Endothelial cell of umbilical vein (primary cell): ENCODE measurements around the gene CUX1. TPM values are rescaled to one million over a fixed set of nuclear protein-coding genes. Genes with fewer than 3 reads are reported as not detected.

ENCODE experiments used
- BruUV-seq: library from RNA; stranded (reverse); fragments of 400-500 nt; replicated peaks from 2 replicates; lab custom pipeline; 2021; lab: Mats Ljungman, UMichigan
- CTCF ChIA-PET: fragments of 300-600, 350-600 bp; sonication (Branson Sonifier 250); formaldehyde crosslinking; loops from one replicate; lab custom pipeline; 2021; ENCODE audit warnings: antibody characterized with exemption, inconsistent platforms; lab: Charles Lee
- POLR2A ChIA-PET: fragments of 300-600, 350-600 bp; sonication (Branson Sonifier 250); formaldehyde crosslinking; loops from one replicate; lab custom pipeline; 2021; ENCODE audit warnings: antibody characterized with exemption, inconsistent platforms; lab: Charles Lee
- DNase-seq: peaks from one replicate; pipeline ENCODE4 v3.0.0-alpha.2; 2011; ENCODE audit warnings: low read depth, low spot score
- FAIRE-seq: peaks from 2 replicates; lab custom pipeline; 2011; peaks lifted over from hg19 to GRCh38; lab: Jason Lieb, UNC
- H2AFZ ChIP-seq: 2 replicates; pipeline ENCODE4 v1.6.0; 2012; ENCODE audit warnings: low read depth, low read length, control low read depth, inconsistent platforms
- H3K27ac ChIP-seq: 2 replicates; pipeline ENCODE4 v1.5.1; 2011; ENCODE audit warnings: low read depth, mild to moderate bottlenecking, control low read depth, low read length, moderate library complexity; ENCODE audit not compliant: insufficient read depth
- H3K27me3 ChIP-seq, 2 experiments: 2 replicates each; pipeline versions ENCODE4 v1.6.0 to v1.6.1; 2011; ENCODE audit warnings: low read length in 2 of 2, mixed read lengths in 1 of 2; ENCODE audit not compliant: control insufficient read depth in 2 of 2, insufficient read depth in 2 of 2
- H3K36me3 ChIP-seq, 2 experiments: 2 replicates in 1 of 2; 3 replicates in 1 of 2; pipeline ENCODE4 v1.5.1; 2011; ENCODE audit warnings: low read length in 2 of 2, mild to moderate bottlenecking in 1 of 2, moderate library complexity in 1 of 2; ENCODE audit not compliant: control insufficient read depth in 2 of 2, insufficient read depth in 2 of 2; ENCODE audit errors: extremely low read depth in 1 of 2
- H3K4me1 ChIP-seq: 3 replicates; pipeline ENCODE4 v1.5.1; 2011; ENCODE audit warnings: mild to moderate bottlenecking, low read length; ENCODE audit not compliant: control insufficient read depth, insufficient read depth; ENCODE audit errors: extremely low read depth
- H3K4me2 ChIP-seq: 2 replicates; pipeline ENCODE4 v1.6.1; 2011; ENCODE audit warnings: low read length, control low read depth, mixed read lengths; ENCODE audit not compliant: insufficient read depth
- H3K4me3 ChIP-seq, 3 experiments: fragments of 200-600 bp in 1 of 3; sonication (generic), shearing (Covaris generic) in 1 of 3; replicated peaks in 1 of 3; 2 replicates each; pipeline ENCODE4 v1.5.1; 2011 to 2016; ENCODE audit warnings: control low read depth in 3 of 3, low read length in 3 of 3, mild to moderate bottlenecking in 2 of 3, inconsistent platforms in 1 of 3, low read depth in 1 of 3, moderate library complexity in 1 of 3; ENCODE audit not compliant: insufficient read depth in 1 of 3
- H3K79me2 ChIP-seq: 2 replicates; pipeline ENCODE4 v1.6.0; 2012; ENCODE audit warnings: low read length, inconsistent platforms; ENCODE audit not compliant: control insufficient read depth, insufficient read depth
- H3K9ac ChIP-seq: replicated peaks from 2 replicates; pipeline ENCODE3; 2011; ENCODE audit warnings: low read length, control low read depth; ENCODE audit not compliant: insufficient read depth; ENCODE audit errors: extremely low read depth
- H3K9me1 ChIP-seq: replicated peaks from 3 replicates; pipeline ENCODE4 v1.6.0; 2011; ENCODE audit warnings: mild to moderate bottlenecking, low read length; ENCODE audit not compliant: control insufficient read depth, insufficient read depth; ENCODE audit errors: extremely low read depth
- H3K9me3 ChIP-seq: replicated peaks from 2 replicates; pipeline ENCODE4 v1.5.1; 2012; ENCODE audit warnings: low read length, inconsistent platforms; ENCODE audit not compliant: control insufficient read depth, insufficient read depth
- H4K20me1 ChIP-seq: replicated peaks from 2 replicates; pipeline ENCODE3; 2011; ENCODE audit warnings: mild to moderate bottlenecking, low read length; ENCODE audit not compliant: control insufficient read depth, insufficient read depth; ENCODE audit errors: extremely low read depth
- EZH2 ChIP-seq: IDR thresholded peaks from 2 replicates; pipeline ENCODE4 v1.6.1; 2012; ENCODE audit warnings: borderline replicate concordance, low read depth, mild to moderate bottlenecking, moderate library complexity, low read length, inconsistent platforms; ENCODE audit not compliant: severe bottlenecking
- FOS ChIP-seq: IDR thresholded peaks from 2 replicates; pipeline ENCODE4 v1.6.1; 2011; ENCODE audit warnings: mild to moderate bottlenecking, low read length, moderate library complexity, borderline replicate concordance; ENCODE audit not compliant: insufficient read depth
- GATA2 ChIP-seq: IDR thresholded peaks from 2 replicates; pipeline ENCODE4 v1.7.0; 2011; ENCODE audit warnings: low read depth, mild to moderate bottlenecking, moderate library complexity, mixed read lengths, low read length; ENCODE audit not compliant: insufficient read length, insufficient read depth
- JUN ChIP-seq: IDR thresholded peaks from 2 replicates; pipeline ENCODE4 v1.6.1; 2011; ENCODE audit warnings: borderline replicate concordance, low read depth; ENCODE audit not compliant: insufficient read length, insufficient read depth
- MYC ChIP-seq: IDR thresholded peaks from one replicate; pipeline ENCODE4 v1.6.1; 2011; ENCODE audit warnings: mild to moderate bottlenecking, low read depth, low read length
- POLR2A ChIP-seq: IDR thresholded peaks from 2 replicates; pipeline ENCODE4 v1.6.1; 2012; ENCODE audit warnings: low read depth, mild to moderate bottlenecking, control low read depth, low read length
- POLR2AphosphoS5 ChIP-seq: IDR thresholded peaks from 2 replicates; pipeline ENCODE4 v1.6.1; 2012; ENCODE audit warnings: low read depth, mild to moderate bottlenecking, control low read depth, low read length, moderate library complexity; ENCODE audit not compliant: insufficient read depth
- dilution Hi-C: fragments of 300-500 bp; cut with MboI; formaldehyde crosslinking; loops from one replicate; pipeline ENCODE4 v1.15.0; 2019; ENCODE audit warnings: low sequenced_read_pairs; ENCODE audit not compliant: extremely low pct_ligation_motif_present
- intact Hi-C: fragments of 100-400 bp; cut with micrococcal nuclease; formaldehyde crosslinking; loops from one replicate; pipeline ENCODE4 v1.10.0; 2022
- polyA plus RNA-seq, 4 experiments: library from polyadenylated mRNA; depleted of rRNA in 3 of 4; stranded (reverse) in 3 of 4; unstranded in 1 of 4; fragments of >200 nt; gene quantifications; 2 replicates each; pipeline versions ENCODE4 v1.2.1 to v1.2.3, GENCODE V29; 2011 to 2012; ENCODE audit warnings: missing spikeins in 1 of 4
- total RNA-seq: library from RNA; stranded (reverse); gene quantifications from 2 replicates; pipeline ENCODE4 v1.2.3, GENCODE V29; 2021
- TF ChIP-seq, protein P1 (sequence below), 2 donors: IDR thresholded peaks; 1 replicate in 1 of 2; 2 replicates in 1 of 2; pipeline ENCODE4 v1.5.1; 2011; ENCODE audit warnings: low read length in 2 of 2, mild to moderate bottlenecking in 2 of 2, moderate library complexity in 2 of 2, control low read depth in 1 of 2, inconsistent platforms in 1 of 2, low read depth in 1 of 2; ENCODE audit not compliant: insufficient read depth in 1 of 2; ENCODE audit errors: extremely low read depth in 1 of 2
- TF ChIP-seq, protein P2 (sequence below): IDR thresholded peaks from 2 replicates; pipeline ENCODE4 v1.6.1; 2011; ENCODE audit not compliant: insufficient read depth, insufficient read length

Gene CUX1
- total and polyA plus RNA-seq, 2 donors (not counting 3 experiments of a cell fraction or from before 2014, with no cell fraction given): 13.8 to 49.8 TPM

DNA sequence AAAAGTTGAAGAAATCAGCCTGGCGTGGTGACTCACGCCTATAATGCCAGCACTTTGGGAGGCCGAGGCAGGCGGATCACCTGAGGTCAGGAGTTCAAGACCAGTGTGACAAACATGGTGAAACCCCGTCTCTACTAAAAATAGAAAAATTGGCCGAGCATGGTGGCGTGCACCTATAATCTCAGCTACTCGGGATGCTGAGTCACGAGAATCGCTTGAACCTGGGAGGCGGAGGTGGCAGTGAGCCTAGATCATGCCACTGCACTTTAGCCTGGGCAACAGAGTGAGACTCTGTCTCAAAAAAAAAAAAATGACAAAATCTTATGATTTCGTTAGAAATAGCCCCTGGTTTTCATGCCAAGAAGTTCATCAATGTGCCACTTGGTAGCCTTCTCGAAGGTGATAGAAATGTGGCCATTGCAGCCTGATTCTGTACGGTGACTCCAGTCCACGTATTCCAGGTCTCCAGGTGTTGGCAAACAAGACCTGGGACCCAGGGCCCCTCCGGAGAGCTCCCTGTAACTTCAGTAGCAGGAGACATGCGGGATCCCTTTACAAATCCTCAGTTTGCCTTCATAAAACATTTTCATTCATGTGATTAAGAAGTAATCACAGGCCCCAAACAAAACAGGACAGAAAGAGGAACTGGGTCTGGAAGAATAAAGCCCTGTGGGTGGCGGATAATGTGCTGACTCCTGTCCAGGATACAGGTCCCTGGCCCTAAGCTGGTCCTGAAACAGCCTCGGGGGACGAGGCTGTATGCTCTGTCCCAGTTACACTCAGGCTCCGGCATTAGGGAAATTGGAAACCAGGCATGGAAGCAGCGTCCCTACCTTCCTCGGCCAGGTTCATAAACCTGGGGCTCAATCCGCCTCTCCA, 262.0 kb downstream of the CUX1 start:
- Histone ChIP-seq H3K9me1 (no peaks in the 10 kb centered on the region), H4K20me1 (no peaks in the 10 kb centered on the region), H3K27ac (no peak overlapping the region), H3K4me2 (no peak overlapping the region), H3K4me1 (no peaks in the 10 kb centered on the region), H3K36me3 (no peaks in the 10 kb centered on the region), H2AFZ (no peak overlapping the region), H3K79me2 (no peaks in the 10 kb centered on the region), H3K9me3 (no peaks in the 10 kb centered on the region), H3K4me3 (no peak overlapping the region), H3K27me3 (no peaks in the 10 kb centered on the region), H3K9ac (no peak overlapping the region)
- DNase-seq (no peak), FAIRE-seq (no peak)
- CTCF ChIA-PET: no interaction called here
- dilution Hi-C loops (no loop called here), intact Hi-C loops (no loop called here)
- BruUV-seq: no TSS peak
- POLR2A ChIA-PET: no interaction called here
- TF ChIP-seq MYC: no peak
- TF ChIP-seq EZH2: no peak
- no peak for TF ChIP-seq FOS
- TF ChIP-seq, protein P1, sequence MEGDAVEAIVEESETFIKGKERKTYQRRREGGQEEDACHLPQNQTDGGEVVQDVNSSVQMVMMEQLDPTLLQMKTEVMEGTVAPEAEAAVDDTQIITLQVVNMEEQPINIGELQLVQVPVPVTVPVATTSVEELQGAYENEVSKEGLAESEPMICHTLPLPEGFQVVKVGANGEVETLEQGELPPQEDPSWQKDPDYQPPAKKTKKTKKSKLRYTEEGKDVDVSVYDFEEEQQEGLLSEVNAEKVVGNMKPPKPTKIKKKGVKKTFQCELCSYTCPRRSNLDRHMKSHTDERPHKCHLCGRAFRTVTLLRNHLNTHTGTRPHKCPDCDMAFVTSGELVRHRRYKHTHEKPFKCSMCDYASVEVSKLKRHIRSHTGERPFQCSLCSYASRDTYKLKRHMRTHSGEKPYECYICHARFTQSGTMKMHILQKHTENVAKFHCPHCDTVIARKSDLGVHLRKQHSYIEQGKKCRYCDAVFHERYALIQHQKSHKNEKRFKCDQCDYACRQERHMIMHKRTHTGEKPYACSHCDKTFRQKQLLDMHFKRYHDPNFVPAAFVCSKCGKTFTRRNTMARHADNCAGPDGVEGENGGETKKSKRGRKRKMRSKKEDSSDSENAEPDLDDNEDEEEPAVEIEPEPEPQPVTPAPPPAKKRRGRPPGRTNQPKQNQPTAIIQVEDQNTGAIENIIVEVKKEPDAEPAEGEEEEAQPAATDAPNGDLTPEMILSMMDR (IDR thresholded peaks at IDR 0.05; ENCODE audit: extremely low read depth in 1 of 2, insufficient read depth in 1 of 2, low read depth in 1 of 2, low read length in 2 of 2): no peak
- TF ChIP-seq POLR2A: no peak
- no peak for TF ChIP-seq JUN
- TF ChIP-seq POLR2AphosphoS5: no peak
- TF ChIP-seq, protein P2, sequence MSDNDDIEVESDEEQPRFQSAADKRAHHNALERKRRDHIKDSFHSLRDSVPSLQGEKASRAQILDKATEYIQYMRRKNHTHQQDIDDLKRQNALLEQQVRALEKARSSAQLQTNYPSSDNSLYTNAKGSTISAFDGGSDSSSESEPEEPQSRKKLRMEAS: no peak
- TF ChIP-seq GATA2: no peak
